ENCODE data around the gene SMYD1. TPM values are rescaled to one million over a fixed set of nuclear protein-coding genes. Genes with fewer than 3 reads are reported as not detected.

Gene SMYD1
- total RNA-seq, 1 experiment from 2014 or later = 0.50 TPM

GRCh38 chr2:88126772-88127637 is 59.4 kb downstream of the SMYD1 start:
- in situ Hi-C loops (cut with HindIII; ENCODE audit: low pct_unique_long_range_greater_than_20kb, low sequenced_read_pairs) = no loop called here
- DNase-seq (ENCODE audit: low read depth, low spot score) = no peak

- in situ Hi-C loops (cut with HindIII; ENCODE audit: low pct_unique_long_range_greater_than_20kb, low sequenced_read_pairs) = no loop called here
- DNase-seq (ENCODE audit: low read depth, low spot score) = no peak
Measured at GRCh38 chr2:88127638-88127887, 59.9 kb downstream of the SMYD1 start.

DNA sequence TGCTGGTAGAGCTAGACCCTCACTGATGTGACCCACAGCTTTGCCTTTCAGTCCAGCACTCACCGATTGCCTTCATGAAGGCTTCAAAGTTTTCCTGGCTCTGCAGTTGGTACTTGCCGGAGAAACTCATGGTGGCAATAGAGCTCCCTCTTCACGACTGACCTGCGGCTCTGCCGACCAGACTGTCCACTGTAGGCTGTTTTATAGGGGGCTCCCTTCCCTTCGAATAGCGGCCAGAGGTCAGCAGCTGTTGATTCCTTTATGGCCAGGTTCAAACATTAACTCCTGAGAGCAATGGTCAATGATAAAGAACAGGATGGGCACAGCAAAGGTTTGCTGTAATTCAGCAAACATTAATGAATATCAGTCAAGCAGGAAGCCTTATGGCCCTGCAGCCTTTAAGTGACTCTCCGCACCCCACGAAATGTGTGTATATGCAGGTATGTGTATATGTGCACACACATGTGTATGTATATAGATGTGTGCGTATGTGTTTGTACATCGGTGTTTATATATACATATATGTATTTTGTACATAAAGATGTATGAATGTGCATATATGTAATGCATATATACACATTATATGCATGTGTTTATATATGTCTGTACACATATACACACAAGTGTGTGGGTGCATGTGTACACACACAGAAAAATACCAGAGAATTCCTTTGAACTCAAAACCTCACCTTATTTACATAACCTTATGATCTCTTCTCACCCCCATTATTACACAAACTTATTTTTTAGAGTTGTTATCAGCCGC is 60.4 kb downstream of the SMYD1 start, which contains the start of gene FABP1:
Gene FABP1, minus strand, starts transcription at position 175 of the 766 bp plus-strand sequence. Its CDS starts 45 bp downstream, at position 130.
- no peak for DNase-seq (ENCODE audit: low read depth, low spot score)
- in situ Hi-C loops (cut with HindIII; ENCODE audit: low pct_unique_long_range_greater_than_20kb, low sequenced_read_pairs) = no loop called here

DNA sequence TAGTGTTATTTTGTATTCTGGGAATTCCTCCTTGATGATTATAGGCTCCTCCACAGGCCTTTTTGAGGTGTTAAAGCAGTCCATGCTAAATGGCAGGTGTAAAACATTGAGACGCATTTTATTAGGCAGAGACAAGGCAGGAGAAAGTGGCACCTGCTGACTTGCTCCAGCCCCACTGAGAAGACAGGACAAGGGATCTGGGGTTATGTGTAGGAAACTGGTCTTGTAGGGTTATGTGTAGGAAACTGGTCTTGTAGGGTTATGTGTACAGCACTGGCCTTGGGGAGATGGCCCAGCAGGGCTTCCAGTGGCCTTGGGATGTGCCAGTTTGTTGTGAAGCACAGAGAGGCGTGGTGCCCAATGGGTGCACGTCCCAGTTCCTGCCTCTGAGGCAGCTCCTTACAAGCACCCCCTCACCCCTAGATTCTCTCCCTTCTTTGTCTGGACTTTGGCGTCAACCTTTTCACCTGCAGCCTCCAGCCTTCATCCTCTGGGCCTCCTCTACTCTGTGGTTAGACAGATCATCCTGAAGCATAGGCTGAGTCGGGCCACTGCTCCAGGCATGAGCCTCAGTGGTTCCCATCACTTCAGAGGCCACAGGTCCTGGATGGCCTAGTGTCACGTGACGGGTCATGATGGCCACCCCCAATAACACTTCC is 61.2 kb downstream of the SMYD1 start:
- DNase-seq (ENCODE audit: low read depth, low spot score) = no peak
- in situ Hi-C loops (cut with HindIII; ENCODE audit: low pct_unique_long_range_greater_than_20kb, low sequenced_read_pairs) = no loop called here

- in situ Hi-C loops (cut with HindIII; ENCODE audit: low pct_unique_long_range_greater_than_20kb, low sequenced_read_pairs) = no loop called here
Measured at GRCh38 chr2:88129313-88129959, 61.8 kb downstream of the SMYD1 start.

GRCh38 chr2:88131201-88131998 is 63.8 kb downstream of the SMYD1 start:
- DNase-seq (ENCODE audit: low read depth, low spot score) = no peak
- in situ Hi-C loops (cut with HindIII; ENCODE audit: low pct_unique_long_range_greater_than_20kb, low sequenced_read_pairs) = no loop called here

More at GRCh38 chr2:88129313-88129959, 61.8 kb downstream of the SMYD1 start:
- no peak for DNase-seq (ENCODE audit: low read depth, low spot score)

GRCh38 chr2:88131999-88132368 is 64.4 kb downstream of the SMYD1 start:
- DNase-seq (ENCODE audit: low read depth, low spot score) = no peak
- in situ Hi-C loops (cut with HindIII; ENCODE audit: low pct_unique_long_range_greater_than_20kb, low sequenced_read_pairs) = no loop called here

- in situ Hi-C loops (cut with HindIII; ENCODE audit: low pct_unique_long_range_greater_than_20kb, low sequenced_read_pairs) = no loop called here
- DNase-seq (ENCODE audit: low read depth, low spot score) = no peak
Measured at GRCh38 chr2:88133875-88134274, 66.2 kb downstream of the SMYD1 start.

- in situ Hi-C loops (cut with HindIII; ENCODE audit: low pct_unique_long_range_greater_than_20kb, low sequenced_read_pairs) = no loop called here
- peak; percentile 59 for DNase-seq (ENCODE audit: low read depth, low spot score)
Measured at GRCh38 chr2:88136817-88137216, 69.2 kb downstream of the SMYD1 start.

DNA sequence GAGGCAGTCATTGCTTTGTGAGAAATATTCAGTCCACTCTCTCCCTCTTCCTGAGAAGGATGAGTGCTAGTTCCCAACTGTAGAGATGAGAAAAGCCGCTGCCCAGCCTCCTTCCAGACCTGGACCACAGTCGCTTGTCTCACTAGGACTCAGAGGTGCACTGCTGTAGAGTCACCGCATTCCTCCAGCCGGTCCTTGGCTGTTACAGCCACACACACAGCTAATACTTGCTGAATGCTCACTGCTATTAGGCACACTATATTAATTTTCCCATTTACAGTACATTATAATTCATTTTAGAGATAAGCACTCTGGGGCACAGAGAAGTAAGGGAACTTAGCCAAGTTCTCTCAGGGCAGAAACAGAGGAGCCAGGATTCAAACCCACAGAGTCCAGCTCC is 70.2 kb downstream of the SMYD1 start:
- no peak for DNase-seq (ENCODE audit: low read depth, low spot score)
- in situ Hi-C loops (cut with HindIII; ENCODE audit: low pct_unique_long_range_greater_than_20kb, low sequenced_read_pairs) = no loop called here

GRCh38 chr2:88139203-88139702 is 71.6 kb downstream of the SMYD1 start:
- peak; percentile 17 for DNase-seq (ENCODE audit: low read depth, low spot score)
- in situ Hi-C loops (cut with HindIII; ENCODE audit: low pct_unique_long_range_greater_than_20kb, low sequenced_read_pairs) = no loop called here

GRCh38 chr2:88139804-88140203 is 72.2 kb downstream of the SMYD1 start:
- in situ Hi-C loops (cut with HindIII; ENCODE audit: low pct_unique_long_range_greater_than_20kb, low sequenced_read_pairs) = no loop called here

DNA sequence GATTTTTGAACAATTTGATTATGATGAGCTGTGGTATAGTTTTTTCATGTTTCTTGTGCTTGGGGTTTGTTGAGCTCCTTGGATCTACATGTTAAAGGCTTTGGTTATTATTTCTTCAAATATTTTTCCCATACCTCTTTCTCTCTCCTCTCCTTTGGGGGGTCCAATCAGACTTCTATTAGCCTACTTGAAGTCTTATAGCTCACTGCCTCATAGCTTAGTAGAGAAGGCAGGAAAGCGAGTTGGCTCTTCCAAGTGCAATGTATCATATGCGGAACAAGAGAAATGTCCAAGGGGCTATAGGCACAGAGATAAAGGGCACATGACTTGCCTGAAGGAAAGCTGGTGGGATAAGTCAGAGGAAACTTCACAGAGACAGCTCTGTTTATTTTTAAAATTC is 74.3 kb downstream of the SMYD1 start:
- in situ Hi-C loops (cut with HindIII; ENCODE audit: low pct_unique_long_range_greater_than_20kb, low sequenced_read_pairs) = no loop called here
- DNase-seq (ENCODE audit: low read depth, low spot score) = no peak

More at GRCh38 chr2:88139804-88140203, 72.2 kb downstream of the SMYD1 start:
- no peak for DNase-seq (ENCODE audit: low read depth, low spot score)

DNA sequence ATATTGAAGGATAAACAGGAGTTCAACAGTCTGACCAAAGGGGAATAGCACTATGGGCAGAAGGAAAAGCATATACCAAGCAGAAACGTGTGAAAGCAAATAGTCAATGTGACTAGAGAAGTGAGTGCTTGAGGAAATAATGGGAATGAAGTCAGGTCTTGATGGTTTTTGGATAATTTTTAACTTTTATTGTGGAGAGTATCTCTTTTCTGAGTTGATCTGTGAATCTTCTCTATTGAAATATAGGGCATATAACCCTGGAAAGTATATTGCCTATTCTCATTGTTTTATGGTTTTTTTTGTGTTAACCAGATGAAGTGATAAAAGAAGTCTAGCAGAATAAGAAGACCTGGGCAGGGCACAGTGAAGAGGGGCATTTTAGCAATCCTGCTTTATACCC is 76.6 kb downstream of the SMYD1 start:
- no peak for DNase-seq (ENCODE audit: low read depth, low spot score)
- in situ Hi-C loops (cut with HindIII; ENCODE audit: low pct_unique_long_range_greater_than_20kb, low sequenced_read_pairs) = no loop called here

GRCh38 chr2:88144914-88145497 is 77.4 kb downstream of the SMYD1 start:
- no peak for DNase-seq (ENCODE audit: low read depth, low spot score)
- in situ Hi-C loops (cut with HindIII; ENCODE audit: low pct_unique_long_range_greater_than_20kb, low sequenced_read_pairs) = no loop called here

- DNase-seq (ENCODE audit: low read depth, low spot score) = no peak
- in situ Hi-C loops (cut with HindIII; ENCODE audit: low pct_unique_long_range_greater_than_20kb, low sequenced_read_pairs) = no loop called here
Measured at GRCh38 chr2:88146590-88146989, 79.0 kb downstream of the SMYD1 start.

- in situ Hi-C loops (cut with HindIII; ENCODE audit: low pct_unique_long_range_greater_than_20kb, low sequenced_read_pairs) = no loop called here
Measured at GRCh38 chr2:88147145-88147544, 79.5 kb downstream of the SMYD1 start.

More at GRCh38 chr2:88147145-88147544, 79.5 kb downstream of the SMYD1 start:
- no peak for DNase-seq (ENCODE audit: low read depth, low spot score)
